ENCODE data around the gene TRAPPC3L.

DNA sequence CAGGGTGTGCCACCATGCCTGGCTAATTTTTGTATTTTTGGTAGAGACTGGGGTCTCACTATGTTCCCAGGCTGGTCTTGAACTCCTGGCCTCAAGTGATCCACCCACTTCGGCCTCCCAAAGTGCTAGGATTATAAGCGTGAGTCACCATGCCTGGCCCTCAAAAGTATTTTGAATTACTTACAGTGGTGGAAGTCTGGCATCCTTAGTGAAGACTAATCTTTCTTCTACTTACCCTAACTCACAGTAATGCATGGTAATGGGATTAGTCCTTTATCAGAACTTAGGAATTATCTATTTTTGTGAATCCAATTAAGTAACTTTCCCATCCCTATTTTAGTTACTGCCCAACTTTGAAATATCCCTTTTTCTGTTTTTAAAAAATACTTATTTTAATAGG lies 29.7 kb upstream of the TRAPPC3L start:
- TF ChIP-seq, protein P1, sequence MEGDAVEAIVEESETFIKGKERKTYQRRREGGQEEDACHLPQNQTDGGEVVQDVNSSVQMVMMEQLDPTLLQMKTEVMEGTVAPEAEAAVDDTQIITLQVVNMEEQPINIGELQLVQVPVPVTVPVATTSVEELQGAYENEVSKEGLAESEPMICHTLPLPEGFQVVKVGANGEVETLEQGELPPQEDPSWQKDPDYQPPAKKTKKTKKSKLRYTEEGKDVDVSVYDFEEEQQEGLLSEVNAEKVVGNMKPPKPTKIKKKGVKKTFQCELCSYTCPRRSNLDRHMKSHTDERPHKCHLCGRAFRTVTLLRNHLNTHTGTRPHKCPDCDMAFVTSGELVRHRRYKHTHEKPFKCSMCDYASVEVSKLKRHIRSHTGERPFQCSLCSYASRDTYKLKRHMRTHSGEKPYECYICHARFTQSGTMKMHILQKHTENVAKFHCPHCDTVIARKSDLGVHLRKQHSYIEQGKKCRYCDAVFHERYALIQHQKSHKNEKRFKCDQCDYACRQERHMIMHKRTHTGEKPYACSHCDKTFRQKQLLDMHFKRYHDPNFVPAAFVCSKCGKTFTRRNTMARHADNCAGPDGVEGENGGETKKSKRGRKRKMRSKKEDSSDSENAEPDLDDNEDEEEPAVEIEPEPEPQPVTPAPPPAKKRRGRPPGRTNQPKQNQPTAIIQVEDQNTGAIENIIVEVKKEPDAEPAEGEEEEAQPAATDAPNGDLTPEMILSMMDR (IDR thresholded peaks at IDR 0.05 in 8 of 11, conservative IDR thresholded peaks at IDR 0.05 in 3 of 11), result no peak
- TF ChIP-seq POLR2AphosphoS5 (IDR thresholded peaks at IDR 0.05), result no peak
- TF ChIP-seq POLR2A (IDR thresholded peaks at IDR 0.05), result no peak
